GM18858 (cell line): ENCODE data around the gene DHCR7.
"Not testable (repeated sequence)": the region's sequence is repeated elsewhere in the genome, so short reads cannot be mapped to it uniquely, and the experiment has no call there.

Source experiments
- ATAC-seq: cut with Tn5 transposase; IDR thresholded peaks from one replicate; pipeline ENCODE4 v1.9.1; 2021; ENCODE audit not compliant: unreplicated experiment

DHCR7 gene

DNA sequence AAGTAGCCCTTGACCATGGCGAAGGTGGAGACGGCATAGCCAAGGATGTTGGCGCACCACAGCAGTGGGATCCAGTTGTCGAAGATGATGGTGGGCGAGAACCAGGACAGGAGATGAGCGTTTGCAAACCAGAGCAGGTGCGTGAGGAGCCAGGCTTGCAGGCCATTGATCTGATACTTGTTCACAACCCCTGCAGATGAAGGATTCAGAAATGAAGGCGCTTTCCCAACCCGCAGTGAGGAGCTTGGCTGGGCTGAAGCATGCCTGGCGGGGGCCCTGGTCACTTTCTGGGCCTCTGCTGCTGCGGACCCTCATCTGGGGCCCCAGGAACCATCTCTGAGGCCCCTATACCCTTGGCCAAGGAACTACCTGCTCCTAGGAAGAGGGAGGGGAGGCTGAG is 6.9 kb downstream of the DHCR7 start:
- no peak for ATAC-seq

DNA sequence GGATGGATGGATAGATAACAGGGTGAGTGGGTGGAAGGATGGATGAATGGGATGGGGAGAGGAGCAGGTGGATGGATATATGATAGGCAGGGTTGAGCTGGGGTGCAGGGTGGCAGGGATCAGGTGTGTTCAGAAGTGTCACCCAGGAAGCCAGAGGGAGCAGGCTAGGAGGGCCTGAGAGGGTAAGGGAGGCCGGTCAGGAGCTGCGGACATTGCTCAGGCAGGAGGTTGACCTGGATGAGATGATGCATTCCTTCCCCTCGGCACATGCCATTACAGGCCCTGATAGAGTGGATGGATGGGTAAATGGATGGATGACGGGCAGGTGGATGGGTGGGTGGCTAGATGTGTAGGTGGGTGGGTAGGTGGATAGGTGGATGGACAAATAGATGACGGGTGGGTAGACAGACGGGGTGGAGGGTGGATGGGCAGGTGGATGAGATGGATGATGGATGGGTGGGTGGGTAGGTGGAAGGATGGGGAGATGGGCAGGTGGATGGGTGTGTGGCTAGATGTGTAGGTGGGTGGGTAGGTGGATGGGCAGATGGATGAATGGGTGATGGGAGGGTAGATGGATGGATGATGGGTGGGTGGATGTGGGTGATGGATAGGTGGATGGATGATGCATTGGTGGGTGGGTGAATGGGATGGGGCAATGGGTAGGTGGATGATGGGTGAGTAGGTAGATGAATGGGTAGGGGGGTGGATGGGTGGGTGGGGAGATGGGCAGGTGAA is 8.0 kb downstream of the DHCR7 start:
- no peak for ATAC-seq

DNA sequence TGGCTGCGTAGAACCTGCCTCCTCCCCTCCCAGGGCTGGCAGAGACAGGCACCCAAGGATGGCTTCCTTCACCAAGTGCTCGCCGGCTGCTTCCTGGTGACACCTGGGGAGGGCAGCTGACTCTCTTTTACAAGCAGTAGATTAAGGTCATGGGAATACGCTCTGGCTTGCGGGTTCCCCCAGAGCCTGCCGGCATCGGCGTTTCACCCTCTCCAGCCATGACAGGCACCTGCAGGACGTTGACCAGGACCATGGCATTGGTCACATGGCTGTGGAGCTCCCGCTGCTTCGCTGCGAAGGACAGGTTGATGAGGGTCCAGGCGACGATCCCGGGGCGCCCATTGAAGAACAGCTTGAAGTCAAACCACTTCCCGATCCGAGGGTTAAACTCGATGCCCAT is 9.5 kb downstream of the DHCR7 start:
- no peak for ATAC-seq

GRCh38 chr11:71437879-71438278 is 10.3 kb downstream of the DHCR7 start:
- ATAC-seq, result no peak

- ATAC-seq, result no peak
Observed at GRCh38 chr11:71437399-71437798, 10.8 kb downstream of the DHCR7 start.

DNA sequence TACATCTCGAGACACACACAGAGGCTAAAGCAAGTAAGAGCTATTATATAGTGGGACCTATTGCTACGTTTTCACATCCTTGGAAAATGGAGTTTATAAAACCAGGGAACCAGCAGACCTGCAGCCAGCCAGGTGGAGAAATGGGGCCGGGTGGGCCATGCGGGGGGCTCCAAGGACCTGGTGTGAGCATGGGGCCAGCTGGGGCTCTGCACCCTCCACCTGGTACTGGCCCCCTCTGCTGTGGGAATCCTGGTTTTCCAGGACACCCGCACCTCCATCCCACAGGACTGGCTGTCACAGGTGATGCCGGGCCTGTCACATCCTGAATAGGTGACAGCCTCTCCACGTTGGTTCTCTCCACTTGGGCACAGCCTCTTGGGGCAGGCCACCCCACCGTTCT is 11.3 kb downstream of the DHCR7 start:
- no peak for ATAC-seq

DNA sequence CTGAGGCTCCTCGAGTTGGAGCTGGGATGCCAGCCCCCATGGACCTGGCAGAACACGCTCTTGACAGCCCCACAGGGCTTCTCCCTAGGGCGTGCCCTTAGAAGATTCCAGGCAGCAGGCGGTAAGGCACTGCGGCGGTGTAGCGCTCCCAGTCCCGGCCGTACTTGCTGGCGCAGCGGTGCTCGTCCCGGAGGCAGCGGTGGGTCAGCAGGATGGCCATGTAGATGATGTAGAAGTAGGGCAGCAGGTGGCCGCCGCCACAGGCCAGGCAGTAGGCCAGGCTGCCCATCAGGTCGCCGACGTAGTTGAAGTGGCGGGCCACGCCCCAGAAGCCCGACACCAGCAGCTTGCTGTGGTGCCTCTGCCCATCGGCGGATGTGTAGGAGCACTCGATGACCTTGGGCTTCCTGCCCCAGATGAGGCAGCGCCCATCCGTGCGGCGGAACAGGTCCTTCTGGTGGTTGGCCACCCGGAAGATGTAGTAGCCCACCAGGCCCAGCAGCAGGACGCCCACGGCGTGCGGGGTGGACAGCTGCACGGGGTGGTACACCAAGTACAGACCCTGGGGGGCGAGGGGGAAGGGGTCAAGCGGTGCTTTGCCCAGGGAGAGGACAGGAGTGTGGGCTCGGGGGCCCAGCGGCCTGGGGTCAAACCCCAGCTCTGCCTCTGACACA is 12.8 kb downstream of the DHCR7 start:
- no peak for ATAC-seq

- no peak for ATAC-seq
Observed at GRCh38 chr11:71434576-71435130, 13.5 kb downstream of the DHCR7 start.

DNA sequence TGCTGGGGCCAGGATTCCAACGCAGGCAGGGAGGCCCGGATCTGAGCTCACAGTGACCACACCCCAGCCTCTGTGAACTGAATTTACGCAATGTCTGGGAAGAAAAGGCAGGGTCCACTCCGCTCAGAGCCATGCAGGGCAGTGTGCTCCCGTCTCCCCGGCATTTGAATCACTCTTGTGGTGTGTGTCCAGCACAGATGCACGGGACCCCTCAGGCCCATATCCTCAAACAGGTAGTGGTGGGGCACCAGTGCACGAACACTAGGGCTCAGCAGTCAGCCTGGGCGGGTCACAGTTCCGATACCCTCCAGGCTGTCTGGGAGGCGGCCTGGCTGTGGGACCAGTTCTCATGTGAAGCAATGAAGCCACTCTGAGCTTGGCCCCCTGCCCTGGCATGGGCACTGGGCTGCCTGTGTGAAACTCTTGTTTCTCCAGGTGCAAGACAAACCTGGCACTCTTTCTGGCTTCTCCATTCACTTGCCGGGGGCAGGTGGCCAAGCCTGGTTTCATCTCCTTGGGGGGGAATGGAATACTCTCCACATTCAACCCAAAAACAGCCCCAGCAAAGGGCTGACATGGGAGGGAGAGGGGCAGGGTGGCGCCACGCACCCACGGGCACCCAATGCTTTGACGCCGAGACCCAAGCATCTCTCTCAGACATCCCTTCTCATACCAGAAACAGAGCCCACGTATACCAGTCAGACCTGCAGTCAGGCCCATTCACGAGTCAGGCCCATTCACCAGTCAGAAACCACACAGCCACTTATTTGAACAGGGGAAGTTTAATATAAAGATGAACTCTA is 14.3 kb downstream of the DHCR7 start:
- no peak for ATAC-seq

GRCh38 chr11:71432761-71433647 is 15.2 kb downstream of the DHCR7 start:
- no peak for ATAC-seq

DNA sequence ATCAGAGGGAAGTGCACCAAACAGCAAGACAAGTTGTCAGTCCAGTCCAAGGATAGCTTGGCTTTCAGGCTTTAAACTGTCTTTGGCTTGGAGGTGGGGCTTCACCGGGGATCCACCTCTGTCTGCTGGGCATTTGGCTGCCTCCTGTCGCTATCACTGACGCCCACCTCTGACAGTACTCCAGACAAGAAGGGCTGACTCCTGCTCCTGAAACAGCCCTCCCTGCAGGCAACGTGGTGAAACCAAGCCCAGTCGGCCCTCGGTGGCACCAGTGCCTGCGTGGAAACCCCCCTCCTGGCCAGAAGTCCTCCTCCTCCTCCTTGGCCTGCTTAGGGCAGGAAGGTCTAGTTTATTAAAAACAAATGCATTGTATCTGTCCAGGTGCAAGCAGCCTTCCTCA is 16.9 kb downstream of the DHCR7 start:
- no peak for ATAC-seq

DNA sequence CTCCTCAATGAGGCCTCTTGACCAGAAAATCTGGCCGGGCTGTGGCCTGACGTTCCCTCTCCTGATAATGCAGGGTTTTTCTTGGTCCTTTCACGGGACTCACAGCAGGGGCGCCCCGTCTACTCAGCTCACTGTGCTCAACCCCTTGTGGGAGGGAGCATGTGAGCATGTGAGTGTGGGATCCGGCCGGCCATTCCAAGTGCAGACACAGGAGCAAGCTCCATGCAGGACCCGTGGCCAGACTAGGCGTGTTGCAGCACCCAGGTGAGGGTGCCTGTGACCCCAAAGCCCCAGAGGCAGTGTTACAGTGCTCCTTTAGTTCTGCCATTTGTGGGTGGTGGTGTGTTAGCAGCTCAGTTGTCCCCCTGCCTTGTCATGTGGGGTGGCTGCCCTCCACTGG is 18.0 kb downstream of the DHCR7 start:
- no peak for ATAC-seq

- no peak for ATAC-seq
Observed at GRCh38 chr11:71429701-71430100, 18.5 kb downstream of the DHCR7 start.

GRCh38 chr11:71428861-71429435 is 19.2 kb downstream of the DHCR7 start:
- no peak for ATAC-seq

DNA sequence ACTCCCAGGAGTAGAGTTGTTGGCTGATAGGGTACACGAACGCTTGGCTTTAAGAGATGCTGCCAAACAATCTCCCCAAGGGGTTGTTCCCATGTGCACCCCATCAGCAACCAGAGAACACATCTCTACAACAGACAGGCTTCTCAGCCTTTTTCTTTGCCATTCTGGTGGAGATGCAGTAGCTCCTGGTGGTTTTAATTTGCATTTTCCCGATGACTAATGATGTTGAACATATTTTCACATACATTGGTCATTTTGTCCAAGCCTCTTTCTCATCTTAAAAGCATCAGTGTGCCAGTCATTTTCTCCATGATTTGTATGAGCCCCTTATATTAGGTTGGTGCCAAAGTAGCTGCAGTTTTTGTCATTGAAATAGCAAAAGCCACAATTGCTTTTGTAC is 21.8 kb downstream of the DHCR7 start:
- no peak for ATAC-seq

GRCh38 chr11:71425860-71426259 is 22.3 kb downstream of the DHCR7 start:
- ATAC-seq, result no peak

GRCh38 chr11:71425409-71425808 is 22.8 kb downstream of the DHCR7 start:
- ATAC-seq, result no peak

DNA sequence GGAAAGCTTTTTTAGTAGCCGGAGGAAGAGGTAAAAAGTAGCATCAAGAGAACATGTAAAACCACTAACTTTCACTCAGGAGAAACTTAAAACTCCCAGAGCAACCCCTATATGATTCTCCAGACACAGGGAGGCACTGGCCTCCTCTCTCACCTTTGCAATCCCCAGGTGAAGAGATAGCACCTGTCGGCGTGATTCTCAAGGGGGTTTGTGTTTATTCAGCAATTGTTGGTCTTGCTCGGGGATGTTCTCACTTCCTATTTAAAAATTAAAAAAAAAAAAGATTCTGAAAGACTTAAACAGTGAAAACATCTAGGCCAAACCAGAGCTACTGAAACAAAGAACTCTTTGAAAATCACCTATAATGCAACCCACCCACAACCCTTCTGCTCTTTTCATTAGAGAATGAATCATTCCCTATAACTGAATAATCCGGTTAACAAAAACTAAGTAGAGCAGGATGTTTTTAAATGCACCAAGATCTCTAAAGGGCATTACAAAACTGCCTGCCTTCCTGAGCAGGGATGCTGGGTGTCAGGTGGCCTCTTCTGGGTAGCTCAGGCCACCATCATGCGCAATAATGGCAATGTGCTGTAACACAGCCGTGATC is 24.9 kb downstream of the DHCR7 start:
- ATAC-seq, result no peak

- not testable (repeated sequence) for ATAC-seq
Observed at GRCh38 chr11:71422318-71422717, 25.9 kb downstream of the DHCR7 start.

- ATAC-seq, result no peak
Observed at GRCh38 chr11:71421392-71421950, 26.7 kb downstream of the DHCR7 start.
